RPMI8226 (cell line): ENCODE data around the gene ZFP1.

Experiments
- DNase-seq: peaks from one replicate; pipeline ENCODE4 v3.0.0-alpha.2; 2015

ZFP1 gene

GRCh38 chr16:75148311-75149195 lies at the start of gene ZFP1:
ZFP1 (plus strand) TSS chr16:75148524; CDS start chr16:75152952, 4,428 bp downstream.
- DNase-seq, result peak; percentile 97

- DNase-seq, result no peak
Measured at GRCh38 chr16:75099075-75099667, 49.2 kb upstream of the ZFP1 start.

GRCh38 chr16:75099738-75100602 lies 48.4 kb upstream of the ZFP1 start:
- DNase-seq, result no peak

- no peak for DNase-seq
Measured at GRCh38 chr16:75100603-75100990, 47.7 kb upstream of the ZFP1 start.

GRCh38 chr16:75101635-75102034 lies 46.7 kb upstream of the ZFP1 start:
- no peak for DNase-seq

- no peak for DNase-seq
Measured at GRCh38 chr16:75102595-75102994, 45.7 kb upstream of the ZFP1 start.

GRCh38 chr16:75103994-75104393 lies 44.3 kb upstream of the ZFP1 start:
- no peak for DNase-seq

- DNase-seq, result no peak
Measured at GRCh38 chr16:75104836-75105235, 43.5 kb upstream of the ZFP1 start.

- peak; percentile 54 for DNase-seq
Measured at GRCh38 chr16:75105306-75106061, 42.8 kb upstream of the ZFP1 start.

GRCh38 chr16:75106351-75107274 lies 41.7 kb upstream of the ZFP1 start:
- DNase-seq, result no peak

- no peak for DNase-seq
Measured at GRCh38 chr16:75107505-75107904, 40.8 kb upstream of the ZFP1 start.

GRCh38 chr16:75108792-75109731 lies 39.3 kb upstream of the ZFP1 start:
- DNase-seq, result peak; percentile 82

- peak; percentile 61 for DNase-seq
Measured at GRCh38 chr16:75109732-75110243, 38.5 kb upstream of the ZFP1 start.

- DNase-seq, result peak; percentile 88
Measured at GRCh38 chr16:75110637-75111513, 37.4 kb upstream of the ZFP1 start.

GRCh38 chr16:75111514-75111940 lies 36.8 kb upstream of the ZFP1 start:
- no peak for DNase-seq

GRCh38 chr16:75111961-75112733 lies 36.2 kb upstream of the ZFP1 start:
- no peak for DNase-seq

- DNase-seq, result no peak
Measured at GRCh38 chr16:75112734-75113491, 35.4 kb upstream of the ZFP1 start.
